Activated T-cell treated with anti-CD3 and anti-CD28 coated beads, Interleukin-2, amount 50 U/mL, for 24 hours (primary cell): ENCODE measurements around the gene HCN2.

Source experiments
- DNase-seq: peaks from one replicate; pipeline ENCODE4 v3.0.0-alpha.2; 2020
- H3K27ac Mint-ChIP-seq: 2 replicates; pipeline ENCODE4 v1.8.0; 2020; ENCODE audit warnings: mild to moderate bottlenecking, mixed read lengths
- H3K27me3 Mint-ChIP-seq: 2 replicates; pipeline ENCODE4 v1.8.0; 2020; ENCODE audit warnings: mixed read lengths
- H3K36me3 Mint-ChIP-seq: 2 replicates; pipeline ENCODE4 v1.8.0; 2020; ENCODE audit warnings: low read depth, mixed read lengths
- H3K4me1 Mint-ChIP-seq: 2 replicates; pipeline ENCODE4 v1.8.0; 2020; ENCODE audit warnings: low read depth, mixed read lengths
- H3K4me3 Mint-ChIP-seq: 2 replicates; pipeline ENCODE4 v1.8.0; 2020; ENCODE audit warnings: mild to moderate bottlenecking, moderate library complexity, mixed read lengths
- H3K9me3 Mint-ChIP-seq: 2 replicates; pipeline ENCODE4 v1.8.0; 2020; ENCODE audit warnings: mixed read lengths

Gene HCN2

DNA sequence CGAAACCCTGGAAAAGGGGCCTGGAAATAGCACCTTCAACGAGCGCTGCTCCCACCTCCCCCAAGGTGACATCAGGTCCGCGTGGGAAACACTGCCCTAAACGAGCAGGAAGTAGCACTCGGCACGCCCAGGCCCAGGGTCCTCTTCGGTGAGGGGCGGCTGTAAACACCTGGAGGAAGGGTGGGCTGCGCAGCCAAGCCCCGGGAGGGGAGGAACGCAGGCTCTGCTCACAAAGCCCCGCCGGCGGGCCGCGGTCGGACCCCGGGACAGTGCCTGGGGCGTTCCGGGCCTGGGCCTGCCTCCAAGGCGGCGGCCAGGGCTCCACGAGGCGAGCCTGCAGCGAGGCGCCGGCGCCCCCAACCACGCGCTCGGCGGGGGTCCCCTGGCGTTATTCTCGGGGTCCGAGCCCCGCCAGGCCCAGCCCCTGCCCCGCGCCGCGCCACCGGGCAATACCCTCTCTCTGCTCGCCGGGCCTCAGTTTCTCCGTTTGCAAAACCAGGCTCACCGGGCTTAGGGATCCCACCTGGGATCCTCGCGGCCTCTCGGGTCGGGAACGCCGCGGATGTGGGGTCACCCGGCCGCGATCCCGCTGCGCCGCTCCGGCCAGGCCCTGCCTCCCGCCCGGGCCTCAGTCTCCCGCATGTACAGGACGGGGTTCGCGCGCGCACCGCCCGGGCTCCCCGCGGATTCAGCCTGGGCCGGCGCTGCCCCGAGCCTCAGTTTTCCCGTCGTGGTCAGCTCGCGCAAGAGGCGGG is 72.7 kb downstream of the HCN2 start:
- Mint-ChIP-seq H3K27me3 (no peaks in the 10 kb centered on the region), H3K4me1 (peaks cover 51% of the 10 kb centered on the region), H3K9me3 (no peaks in the 10 kb centered on the region), H3K36me3 (peaks cover 43% of the 10 kb centered on the region), H3K27ac (peak overlapping the region; percentile 98), H3K4me3 (peak overlapping the region; percentile 98)
- peak; percentile 82 for DNase-seq

- no peaks in the 10 kb centered on the region for H3K27me3 Mint-ChIP-seq
- H3K27ac Mint-ChIP-seq, result peak within 1 kb of the TSS; percentile 98
- peaks cover 38% of the 10 kb centered on the region for H3K36me3 Mint-ChIP-seq
- H3K4me3 Mint-ChIP-seq, result peak within 1 kb of the TSS; percentile 98
- H3K4me1 Mint-ChIP-seq, result peaks cover 47% of the 10 kb centered on the region
- no peaks in the 10 kb centered on the region for H3K9me3 Mint-ChIP-seq
- peak; percentile 95 for DNase-seq
Measured at GRCh38 chr19:662962-663681, 73.4 kb downstream of the HCN2 start, which contains the start of gene RNF126. Gene RNF126 (minus strand): TSS chr19:663214. CDS start chr19:663121, 93 bp downstream.

DNA sequence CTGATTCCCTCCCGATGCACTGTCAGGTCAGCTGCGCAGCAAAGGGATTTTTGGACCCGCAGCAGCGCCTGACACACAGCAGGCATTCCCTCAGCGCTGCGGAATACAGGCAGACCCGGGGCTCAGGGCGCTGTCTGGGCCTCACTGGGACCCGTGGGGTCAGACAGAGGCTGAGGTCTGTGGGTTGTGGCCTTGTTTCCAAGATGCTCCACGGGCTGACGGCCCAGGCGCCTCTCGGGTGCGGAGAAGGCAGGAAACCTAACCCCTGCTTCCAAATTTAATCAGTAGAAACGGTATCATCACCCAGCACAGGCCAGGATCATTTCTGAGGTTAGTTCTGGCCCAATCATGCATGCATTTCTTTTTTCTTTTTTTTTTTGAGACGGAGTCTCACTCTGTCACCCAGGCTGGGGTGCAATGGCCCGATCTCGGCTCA is 74.0 kb downstream of the HCN2 start:
- DNase-seq, result no peak
- no peaks in the 10 kb centered on the region for H3K27me3 Mint-ChIP-seq
- H3K4me3 Mint-ChIP-seq, result peak overlapping the region; percentile 78
- peaks cover 42% of the 10 kb centered on the region for H3K4me1 Mint-ChIP-seq
- H3K27ac Mint-ChIP-seq, result peak overlapping the region; percentile 94
- no peaks in the 10 kb centered on the region for H3K9me3 Mint-ChIP-seq
- H3K36me3 Mint-ChIP-seq, result peaks cover 32% of the 10 kb centered on the region

- no peaks in the 10 kb centered on the region for H3K9me3 Mint-ChIP-seq
- peaks cover 4% of the 10 kb centered on the region for H3K27me3 Mint-ChIP-seq
- peaks cover 22% of the 10 kb centered on the region for H3K36me3 Mint-ChIP-seq
- DNase-seq, result peak; percentile 89
- H3K4me1 Mint-ChIP-seq, result peaks cover 31% of the 10 kb centered on the region
- H3K27ac Mint-ChIP-seq, result peak overlapping the region; percentile 75
- H3K4me3 Mint-ChIP-seq, result peak overlapping the region; percentile 43
Measured at GRCh38 chr19:664913-665443, 75.3 kb downstream of the HCN2 start.
